HCT116 (cell line): Measurements from ENCODE around the gene GNAI2. TPM values are rescaled to one million over a fixed set of nuclear protein-coding genes. Genes with fewer than 3 reads are reported as not detected.

Experiments
- ATAC-seq: fragments of 200-7000 bp; cut with Tn5 transposase; 2 replicates; pipeline ENCODE4 v1.9.1; 2020; ENCODE audit warnings: mild to moderate bottlenecking, moderate library complexity
- BruUV-seq: library from RNA; stranded (reverse); fragments of 400-500 nt; replicated peaks from 2 replicates; lab custom pipeline; 2021; lab: Mats Ljungman, UMichigan
- CTCF ChIA-PET: fragments of 300-600 bp; sonication (Branson Sonifier 250); formaldehyde crosslinking; loops from one replicate; lab custom pipeline; 2021; ENCODE audit warnings: antibody characterized with exemption; lab: Charles Lee
- POLR2A ChIA-PET: fragments of 300-600, 350-600 bp; sonication (Branson Sonifier 250); formaldehyde crosslinking; loops from one replicate; lab custom pipeline; 2021; ENCODE audit warnings: antibody characterized with exemption; lab: Charles Lee
- RAD21 ChIA-PET, 2 experiments: fragments of 300-600 bp; sonication (Branson Sonifier 250); formaldehyde crosslinking; loops; one replicate each; lab custom pipeline; 2023; ENCODE audit warnings: low total read pairs in 2 of 2; ENCODE audit not compliant: uncharacterized antibody in 2 of 2, unreplicated experiment in 2 of 2, low non-redundant PET in 1 of 2; lab: Charles Lee
- DNase-seq: peaks from one replicate; pipeline ENCODE4 v3.0.0-alpha.2; 2010; ENCODE audit warnings: low read depth, low spot score
- H2AFZ ChIP-seq: fragments of 200-600 bp; shearing (Covaris generic), sonication (generic); 2 replicates; pipeline ENCODE4 v1.6.1; 2017; ENCODE audit warnings: low read depth, mixed run types, mixed read lengths, antibody characterized with exemption, low read length; ENCODE audit not compliant: poor library complexity, severe bottlenecking
- H3K27ac ChIP-seq: 2 replicates; pipeline ENCODE4 v1.5.1; 2012; ENCODE audit warnings: low read depth, low read length
- H3K27me3 ChIP-seq: fragments of 200-600 bp; sonication (generic); 2 replicates; pipeline ENCODE4 v1.6.1; 2016; ENCODE audit warnings: mixed run types, low read length, mixed read lengths; ENCODE audit not compliant: insufficient read depth
- H3K36me3 ChIP-seq, 2 experiments: fragments of 200-500 bp in 1 of 2; fragments of 200-600 bp in 1 of 2; sonication (Bioruptor generic) in 1 of 2; sonication (generic) in 1 of 2; 2 replicates each; pipeline versions ENCODE4 v1.5.1 to v1.6.1; 2014 to 2016; ENCODE audit warnings: low read length in 2 of 2, inconsistent platforms in 1 of 2, mixed read lengths in 1 of 2, mixed run types in 1 of 2; ENCODE audit not compliant: insufficient read depth in 2 of 2, control insufficient read depth in 1 of 2
- H3K4me1 ChIP-seq, 2 experiments: fragments of 200-600 bp in 1 of 2; sonication (generic) in 1 of 2; 2 replicates each; pipeline versions ENCODE4 v1.5.1 to v1.6.1; 2012 to 2017; ENCODE audit warnings: low read length in 2 of 2, inconsistent platforms in 1 of 2, mild to moderate bottlenecking in 1 of 2, mixed read lengths in 1 of 2, mixed run types in 1 of 2, moderate library complexity in 1 of 2; ENCODE audit not compliant: insufficient read depth in 2 of 2, control insufficient read depth in 1 of 2
- H3K4me2 ChIP-seq: fragments of 200-600 bp; sonication (generic); 2 replicates; pipeline ENCODE4 v1.6.1; 2017; ENCODE audit warnings: mixed run types, low read length, mixed read lengths
- H3K4me3 ChIP-seq, 2 experiments: fragments of 200-600 bp in 1 of 2; sonication (generic) in 1 of 2; replicated peaks in 1 of 2; 2 replicates each; pipeline ENCODE4 v1.5.1; 2011 to 2016; ENCODE audit warnings: low read length in 2 of 2, control low read depth in 1 of 2, low read depth in 1 of 2, mild to moderate bottlenecking in 1 of 2, mixed read lengths in 1 of 2, mixed run types in 1 of 2
- H3K79me2 ChIP-seq: fragments of 200-600 bp; sonication (generic); 2 replicates; pipeline ENCODE4 v1.6.1; 2017; ENCODE audit warnings: mild to moderate bottlenecking, mixed run types, low read length, moderate library complexity, mixed read lengths; ENCODE audit not compliant: insufficient read depth
- H3K9ac ChIP-seq: fragments of 200-600 bp; sonication (generic); 2 replicates; pipeline ENCODE4 v1.6.1; 2016; ENCODE audit warnings: low read length, mixed read lengths
- H3K9me2 ChIP-seq: fragments of 200-600 bp; sonication (generic), shearing (Covaris generic); 2 replicates; pipeline ENCODE4 v1.6.1; 2017; ENCODE audit warnings: mixed run types, mild to moderate bottlenecking, moderate library complexity; ENCODE audit not compliant: insufficient read depth
- H3K9me3 ChIP-seq, 2 experiments: fragments of 200-500 bp in 1 of 2; fragments of 200-600 bp in 1 of 2; sonication (Bioruptor generic) in 1 of 2; sonication (generic) in 1 of 2; 2 replicates each; pipeline ENCODE4 v1.6.1; 2014 to 2017; ENCODE audit warnings: low read length in 2 of 2, mixed read lengths in 2 of 2, inconsistent platforms in 1 of 2, low read depth in 1 of 2, mild to moderate bottlenecking in 1 of 2, mixed run types in 1 of 2, moderate library complexity in 1 of 2; ENCODE audit not compliant: control insufficient read depth in 1 of 2, insufficient read depth in 1 of 2
- H4K20me1 ChIP-seq: fragments of 200-600 bp; sonication (generic), shearing (Covaris generic); 2 replicates; pipeline ENCODE4 v1.6.1; 2017; ENCODE audit warnings: mixed run types, mild to moderate bottlenecking, moderate library complexity; ENCODE audit not compliant: insufficient read depth
- CBX3 ChIP-seq: IDR thresholded peaks from 2 replicates; pipeline ENCODE4 v1.6.1; 2012; ENCODE audit warnings: low read depth
- CEBPB ChIP-seq: IDR thresholded peaks from 2 replicates; pipeline ENCODE4 v1.6.1; 2012; ENCODE audit warnings: low read depth
- ELF1 ChIP-seq: IDR thresholded peaks from 2 replicates; pipeline ENCODE4 v1.6.1; 2012; ENCODE audit warnings: low read depth, borderline replicate concordance
- EZH2 ChIP-seq: fragments of 200-600 bp; sonication (generic); IDR thresholded peaks from 2 replicates; pipeline ENCODE4 v1.6.1; 2017; ENCODE audit warnings: antibody characterized with exemption, mixed run types
- EZH2phosphoT487 ChIP-seq: fragments of 200-600 bp; IDR thresholded peaks from 2 replicates; pipeline ENCODE4 v1.6.1; 2018; ENCODE audit warnings: antibody characterized with exemption, borderline replicate concordance
- FOSL1 ChIP-seq: IDR thresholded peaks from 2 replicates; pipeline ENCODE4 v1.6.1; 2012; ENCODE audit warnings: low read depth
- JUND ChIP-seq: IDR thresholded peaks from 2 replicates; pipeline ENCODE4 v1.6.1; 2012
- POLR2A ChIP-seq: IDR thresholded peaks from 2 replicates; pipeline ENCODE4 v1.7.0; 2011; ENCODE audit warnings: borderline replicate concordance; ENCODE audit not compliant: insufficient read depth, insufficient read length; ENCODE audit errors: extremely low read depth
- POLR2AphosphoS5 ChIP-seq: IDR thresholded peaks from 2 replicates; pipeline ENCODE4 v1.6.1; 2011; ENCODE audit warnings: mild to moderate bottlenecking, low read depth, low read length, moderate library complexity
- RAD21 ChIP-seq: IDR thresholded peaks from 2 replicates; pipeline ENCODE4 v1.6.1; 2012; ENCODE audit warnings: low read depth, mild to moderate bottlenecking
- SIN3A ChIP-seq: IDR thresholded peaks from 2 replicates; pipeline ENCODE4 v1.6.1; 2012; ENCODE audit warnings: low read depth
- SP1 ChIP-seq: IDR thresholded peaks from 2 replicates; pipeline ENCODE4 v1.6.1; 2012; ENCODE audit warnings: low read depth
- ZNF274 ChIP-seq: fragments of 200-500 bp; sonication (Bioruptor generic); IDR thresholded peaks from 2 replicates; pipeline ENCODE4 v1.6.1; 2014; ENCODE audit warnings: mild to moderate bottlenecking, low read depth, low read length, inconsistent platforms
- intact Hi-C: fragments of 100-400 bp; cut with micrococcal nuclease; formaldehyde crosslinking; loops from 2 replicates; pipeline ENCODE4 v1.10.0; 2022
- total RNA-seq: library from RNA; stranded (reverse); gene quantifications from one replicate; pipeline ENCODE4 v1.2.1, GENCODE V29; 2021; ENCODE audit not compliant: unreplicated experiment
- TF ChIP-seq, protein P1 (sequence below): IDR thresholded peaks from 2 replicates; pipeline ENCODE4 v1.6.1; 2012; ENCODE audit warnings: low read depth
- TF ChIP-seq, protein P2 (sequence below): IDR thresholded peaks from 2 replicates; pipeline ENCODE4 v1.6.1; 2012
- TF ChIP-seq, protein P3 (sequence below): IDR thresholded peaks from 2 replicates; pipeline ENCODE4 v1.6.1; 2012

GNAI2 gene
- total RNA-seq, 1 experiment from 2014 or later: 170 TPM

DNA sequence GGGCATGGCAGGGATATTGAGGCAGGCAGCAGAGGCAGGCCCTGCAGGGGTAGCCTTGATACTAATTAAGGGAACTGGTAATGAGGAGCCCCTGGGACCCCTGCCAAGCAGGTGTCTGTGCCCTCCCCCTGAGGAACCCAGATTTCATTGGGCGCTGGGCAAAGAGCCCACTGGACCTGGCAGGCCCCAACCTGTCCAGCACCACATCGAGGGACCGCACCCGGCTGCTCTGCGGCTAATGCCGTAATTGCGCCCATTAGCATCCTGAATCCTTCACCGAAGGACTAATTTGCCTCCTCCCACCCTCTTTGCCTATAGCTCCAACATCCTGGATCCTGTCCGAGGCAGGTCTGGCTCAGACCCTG lies 19.2 kb downstream of the GNAI2 start:
- H3K9ac ChIP-seq: no peak overlapping the region
- H3K36me3 ChIP-seq: peaks cover 11 to 15% of the 10 kb centered on the region in 2 experiments; a peak in 3 of 4 replicates
- H4K20me1 ChIP-seq: no peaks in the 10 kb centered on the region
- peaks cover 19% of the 10 kb centered on the region for H3K79me2 ChIP-seq
- ATAC-seq (no peak), DNase-seq (no peak)
- no peak overlapping the region; the same call in 1 of the 2 replicates for H3K27ac ChIP-seq
- H3K9me3 ChIP-seq: no peaks in the 10 kb centered on the region
- POLR2A ChIA-PET: no interaction called here
- no peak overlapping the region for H3K4me3 ChIP-seq
- CTCF ChIA-PET: interaction anchor here (0.6 to 2.9 kb wide), 3 partner anchors 8 to 28 kb away, joined by 4 to 20 read pairs (median 4); no protein-coding TSS in a partner anchor
- H3K9me2 ChIP-seq: no peaks in the 10 kb centered on the region
- H3K4me2 ChIP-seq: no peak overlapping the region
- H3K4me1 ChIP-seq: peaks cover 4 to 53% of the 10 kb centered on the region in 2 experiments; a peak in 3 of 4 replicates
- intact Hi-C loops: no loop called here
- RAD21 ChIA-PET: no interaction called here
- no peak overlapping the region for H2AFZ ChIP-seq
- no peaks in the 10 kb centered on the region for H3K27me3 ChIP-seq
- no TSS peak for BruUV-seq
- TF ChIP-seq ELF1 (no peak), EZH2 (no peak), FOSL1 (no peak), POLR2AphosphoS5 (no peak), JUND (no peak), CEBPB (no peak), POLR2A (no peak), RAD21 (no peak), CBX3 (no peak), EZH2phosphoT487 (no peak), ZNF274 (no peak), SP1 (no peak), SIN3A (no peak)
- TF ChIP-seq, protein P1, sequence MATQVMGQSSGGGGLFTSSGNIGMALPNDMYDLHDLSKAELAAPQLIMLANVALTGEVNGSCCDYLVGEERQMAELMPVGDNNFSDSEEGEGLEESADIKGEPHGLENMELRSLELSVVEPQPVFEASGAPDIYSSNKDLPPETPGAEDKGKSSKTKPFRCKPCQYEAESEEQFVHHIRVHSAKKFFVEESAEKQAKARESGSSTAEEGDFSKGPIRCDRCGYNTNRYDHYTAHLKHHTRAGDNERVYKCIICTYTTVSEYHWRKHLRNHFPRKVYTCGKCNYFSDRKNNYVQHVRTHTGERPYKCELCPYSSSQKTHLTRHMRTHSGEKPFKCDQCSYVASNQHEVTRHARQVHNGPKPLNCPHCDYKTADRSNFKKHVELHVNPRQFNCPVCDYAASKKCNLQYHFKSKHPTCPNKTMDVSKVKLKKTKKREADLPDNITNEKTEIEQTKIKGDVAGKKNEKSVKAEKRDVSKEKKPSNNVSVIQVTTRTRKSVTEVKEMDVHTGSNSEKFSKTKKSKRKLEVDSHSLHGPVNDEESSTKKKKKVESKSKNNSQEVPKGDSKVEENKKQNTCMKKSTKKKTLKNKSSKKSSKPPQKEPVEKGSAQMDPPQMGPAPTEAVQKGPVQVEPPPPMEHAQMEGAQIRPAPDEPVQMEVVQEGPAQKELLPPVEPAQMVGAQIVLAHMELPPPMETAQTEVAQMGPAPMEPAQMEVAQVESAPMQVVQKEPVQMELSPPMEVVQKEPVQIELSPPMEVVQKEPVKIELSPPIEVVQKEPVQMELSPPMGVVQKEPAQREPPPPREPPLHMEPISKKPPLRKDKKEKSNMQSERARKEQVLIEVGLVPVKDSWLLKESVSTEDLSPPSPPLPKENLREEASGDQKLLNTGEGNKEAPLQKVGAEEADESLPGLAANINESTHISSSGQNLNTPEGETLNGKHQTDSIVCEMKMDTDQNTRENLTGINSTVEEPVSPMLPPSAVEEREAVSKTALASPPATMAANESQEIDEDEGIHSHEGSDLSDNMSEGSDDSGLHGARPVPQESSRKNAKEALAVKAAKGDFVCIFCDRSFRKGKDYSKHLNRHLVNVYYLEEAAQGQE: no peak
- TF ChIP-seq, protein P2, sequence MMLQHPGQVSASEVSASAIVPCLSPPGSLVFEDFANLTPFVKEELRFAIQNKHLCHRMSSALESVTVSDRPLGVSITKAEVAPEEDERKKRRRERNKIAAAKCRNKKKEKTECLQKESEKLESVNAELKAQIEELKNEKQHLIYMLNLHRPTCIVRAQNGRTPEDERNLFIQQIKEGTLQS: no peak
- TF ChIP-seq, protein P3, sequence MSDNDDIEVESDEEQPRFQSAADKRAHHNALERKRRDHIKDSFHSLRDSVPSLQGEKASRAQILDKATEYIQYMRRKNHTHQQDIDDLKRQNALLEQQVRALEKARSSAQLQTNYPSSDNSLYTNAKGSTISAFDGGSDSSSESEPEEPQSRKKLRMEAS: no peak
